Colon (tissue), 2 donors: Measurements from ENCODE around the gene TCF19.

Experiments used
- FAIRE-seq: peaks from 2 replicates; lab custom pipeline; 2012; peaks lifted over from hg19 to GRCh38; lab: Jason Lieb, UNC
- donor health status: control.
- donor health status: control.

TCF19 gene, protein sequence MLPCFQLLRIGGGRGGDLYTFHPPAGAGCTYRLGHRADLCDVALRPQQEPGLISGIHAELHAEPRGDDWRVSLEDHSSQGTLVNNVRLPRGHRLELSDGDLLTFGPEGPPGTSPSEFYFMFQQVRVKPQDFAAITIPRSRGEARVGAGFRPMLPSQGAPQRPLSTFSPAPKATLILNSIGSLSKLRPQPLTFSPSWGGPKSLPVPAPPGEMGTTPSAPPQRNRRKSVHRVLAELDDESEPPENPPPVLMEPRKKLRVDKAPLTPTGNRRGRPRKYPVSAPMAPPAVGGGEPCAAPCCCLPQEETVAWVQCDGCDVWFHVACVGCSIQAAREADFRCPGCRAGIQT

DNA sequence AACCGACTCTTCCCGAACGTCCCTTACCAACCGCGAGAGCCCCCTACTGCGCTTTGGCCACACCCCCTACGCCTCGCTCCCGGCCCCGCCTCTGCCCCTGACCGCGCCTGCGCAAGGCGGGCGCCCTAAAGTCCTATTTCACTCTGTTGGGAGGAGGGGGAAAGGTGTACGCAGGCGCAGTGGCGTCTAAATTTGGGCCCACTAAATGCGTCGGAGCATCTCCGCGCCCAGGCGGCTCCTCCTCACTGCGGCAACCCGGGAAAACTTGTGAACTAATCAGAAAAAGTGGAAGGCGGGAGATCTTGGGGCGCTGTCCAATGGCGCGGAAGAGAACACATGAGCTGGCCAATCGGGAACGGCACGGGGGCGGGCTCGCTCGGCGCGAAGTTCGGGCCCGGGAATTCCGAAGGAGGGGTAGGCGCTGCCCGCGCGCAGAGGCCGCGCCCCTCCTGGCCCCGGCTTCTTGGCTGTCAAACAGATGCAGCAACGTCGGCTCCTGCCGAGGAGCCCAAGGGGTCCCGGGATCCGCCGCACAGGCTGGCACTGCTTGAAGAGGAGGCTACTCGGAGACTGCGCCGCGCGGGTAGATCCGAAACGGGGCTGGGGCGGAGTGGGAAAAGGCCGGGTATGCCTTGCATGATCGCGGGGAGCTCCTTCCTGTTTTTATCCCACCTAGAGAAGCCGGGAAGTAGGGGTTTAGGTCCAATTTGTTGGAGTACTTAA lies at the start of gene TCF19:
Gene TCF19 (plus strand): TSS at position 450 of the 723 bp plus-strand sequence. CDS start 881 bp downstream, outside the sequence.
- FAIRE-seq, result peak; percentile 5

DNA sequence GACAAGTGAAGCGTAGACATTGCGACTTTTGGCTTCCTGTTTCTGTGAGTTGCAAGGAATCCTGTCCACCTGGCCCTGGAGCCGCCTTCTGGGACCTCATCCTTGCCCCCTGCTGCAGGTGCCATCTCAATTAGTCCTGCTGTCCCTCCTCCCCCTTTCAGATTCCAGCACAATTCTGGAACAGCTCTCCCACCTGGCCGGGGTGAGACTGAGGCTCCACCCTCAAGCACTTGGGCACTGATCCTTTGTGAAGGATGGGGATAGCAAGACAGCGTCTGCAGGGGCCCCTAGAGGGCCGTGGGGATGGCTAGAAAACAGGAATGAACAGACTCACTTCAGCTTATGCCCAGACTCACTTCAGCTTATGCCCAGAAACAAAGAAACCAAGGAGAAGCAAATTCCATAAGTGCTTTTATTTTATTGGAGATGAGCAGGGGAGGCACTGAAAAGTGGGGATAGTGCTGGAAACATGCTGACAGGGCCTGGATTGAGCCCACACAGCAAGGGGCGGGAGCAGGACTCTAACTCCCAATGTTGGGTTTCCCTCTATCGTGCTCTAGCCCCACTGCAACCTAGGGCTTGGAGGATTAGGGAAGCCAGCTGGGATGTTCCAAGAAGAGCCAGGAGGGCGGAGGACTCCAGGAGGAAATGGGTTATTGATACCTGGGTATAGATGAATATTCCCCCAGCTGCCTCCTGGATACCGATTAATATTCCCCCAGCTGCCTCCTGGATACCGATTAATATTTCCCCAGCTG lies 47.4 kb upstream of the TCF19 start:
- FAIRE-seq, result no peak

DNA sequence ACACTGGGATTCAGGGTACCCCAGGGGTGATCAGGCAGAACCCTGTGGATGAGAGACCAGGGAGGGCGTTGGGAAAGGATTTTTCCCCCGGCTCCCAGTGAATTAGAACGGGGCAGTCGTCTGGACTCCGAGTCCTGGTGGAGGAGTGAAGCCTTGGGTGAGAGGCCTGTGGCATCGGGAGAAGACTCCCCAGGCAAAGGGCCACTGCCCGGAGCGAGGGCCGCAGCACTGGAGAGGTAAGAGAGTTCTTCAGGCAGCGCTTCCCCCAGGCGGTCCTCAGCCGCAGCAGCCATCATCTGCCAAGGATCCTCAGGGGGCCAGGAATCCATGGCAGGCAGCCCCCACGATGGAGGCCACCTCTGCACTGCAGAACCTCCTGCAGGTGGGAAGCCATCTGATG lies 46.7 kb upstream of the TCF19 start:
- no peak for FAIRE-seq

DNA sequence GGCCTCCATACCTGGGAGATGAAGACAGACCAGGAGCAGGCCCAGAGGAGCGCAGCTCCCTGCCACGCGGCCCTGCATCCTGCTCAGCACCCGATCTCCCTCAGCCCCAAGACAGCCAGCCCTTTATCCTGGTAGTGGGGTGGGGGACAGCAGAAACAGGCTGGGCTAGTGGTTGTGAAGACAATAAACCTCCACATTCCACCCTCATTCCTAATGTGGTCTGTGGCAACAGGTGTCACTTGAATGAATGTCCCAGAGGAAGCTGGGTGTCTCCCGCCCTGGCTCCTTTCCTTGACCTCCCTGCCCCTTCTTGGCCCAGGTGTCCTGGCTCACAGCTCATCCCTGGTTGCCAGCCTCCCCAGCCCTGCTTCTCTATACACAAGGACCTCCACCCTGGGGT lies 45.9 kb upstream of the TCF19 start, which contains the start of gene C6orf15:
Gene C6orf15 (minus strand): TSS at position 98 of the 400 bp plus-strand sequence. CDS start 20 bp downstream, at position 78.
- no peak for FAIRE-seq

DNA sequence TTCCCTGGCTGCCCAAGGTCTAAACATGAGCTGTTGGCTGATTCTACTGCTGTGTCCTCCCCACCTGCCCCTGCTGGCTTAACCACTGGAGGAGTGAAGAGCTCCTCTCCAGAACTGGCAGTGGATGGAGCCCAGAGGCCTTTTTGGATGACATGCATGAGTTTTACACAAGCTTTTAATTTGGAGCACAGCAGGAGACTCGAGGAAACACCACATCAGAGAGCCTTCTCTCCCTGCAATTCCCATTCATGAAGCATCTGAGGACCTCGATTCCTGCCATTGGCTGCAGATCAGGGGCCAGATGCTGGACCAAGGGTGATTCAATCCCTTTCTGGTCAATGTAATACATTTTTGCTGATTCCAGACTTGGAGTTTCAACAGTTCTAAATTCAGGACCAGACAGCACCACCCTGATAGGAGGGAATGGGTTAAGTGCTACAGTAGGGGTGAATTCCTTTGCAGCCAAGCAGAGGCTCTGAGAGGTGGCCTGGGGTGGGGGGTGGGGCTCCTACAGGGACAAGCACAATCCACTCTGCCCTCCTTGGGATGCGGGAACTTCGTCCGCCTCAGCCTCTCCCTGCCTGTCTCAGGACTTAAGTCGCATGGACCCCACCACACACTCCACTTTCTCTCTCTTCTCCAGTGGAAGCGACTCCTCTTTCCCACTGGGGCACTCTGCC lies 44.4 kb upstream of the TCF19 start:
- no peak for FAIRE-seq

DNA sequence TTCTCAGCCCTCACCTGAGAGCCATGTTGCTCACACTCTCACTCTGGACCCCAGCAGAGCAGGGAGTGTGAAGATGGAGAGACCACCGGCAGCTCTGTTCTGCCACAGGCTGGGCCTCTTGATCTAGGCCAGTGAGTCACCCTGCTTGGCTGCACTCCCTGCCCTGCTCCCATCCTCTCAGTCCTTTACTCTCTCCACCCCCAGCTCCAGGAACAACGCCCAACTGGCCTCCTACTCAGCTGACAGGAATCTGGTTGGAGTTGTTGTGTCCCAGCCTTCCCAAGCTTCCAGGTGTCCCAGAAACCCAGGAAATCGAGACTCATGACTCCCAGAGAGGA lies 43.9 kb upstream of the TCF19 start, which contains the start of gene PSORS1C1:
Gene PSORS1C1 (plus strand): TSS at position 260 of the 338 bp plus-strand sequence. CDS start 14,833 bp downstream, outside the sequence.
- FAIRE-seq, result no peak

DNA sequence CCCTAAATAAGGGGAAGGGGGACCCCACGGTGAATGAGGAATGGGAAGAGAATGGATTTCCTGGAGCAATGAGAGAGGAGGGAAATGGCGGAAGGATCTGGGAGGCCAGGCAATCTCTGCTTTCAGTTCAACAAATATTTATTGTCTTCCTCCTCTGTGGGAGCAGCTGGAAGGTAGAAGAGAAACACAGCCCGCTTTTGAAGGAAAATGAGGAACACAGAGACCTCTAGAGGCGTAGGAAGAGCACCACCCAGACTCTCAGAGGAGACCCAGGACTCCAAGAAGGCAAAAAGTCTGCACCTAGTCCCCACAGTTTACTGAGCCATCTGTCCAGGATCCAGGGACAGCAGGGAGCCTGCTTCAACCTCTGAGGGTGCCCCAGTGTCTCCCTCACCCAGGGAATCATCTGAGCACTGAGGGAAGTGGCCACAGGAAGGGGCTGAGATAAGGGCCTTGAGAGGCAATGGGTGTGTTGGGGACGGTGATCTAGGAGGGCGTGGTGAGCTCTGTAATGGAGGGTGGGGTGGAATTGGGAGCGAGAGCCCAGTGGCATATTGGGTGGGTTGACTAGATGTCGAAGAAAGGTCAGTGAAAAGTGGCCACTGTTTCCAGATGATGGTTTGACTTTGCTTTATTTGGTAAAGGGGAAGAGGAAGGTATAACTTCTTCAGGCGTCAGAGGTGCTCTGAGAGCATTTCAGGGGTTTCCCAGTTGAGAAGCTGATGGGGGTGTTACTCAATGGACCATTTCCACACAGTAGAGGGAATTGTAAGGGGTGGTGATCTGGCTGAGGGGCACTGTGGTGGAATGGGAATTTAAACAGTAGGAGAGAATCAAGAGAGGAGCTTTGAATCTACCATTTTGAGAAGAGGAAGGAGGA lies 43.2 kb upstream of the TCF19 start:
- FAIRE-seq, result no peak

DNA sequence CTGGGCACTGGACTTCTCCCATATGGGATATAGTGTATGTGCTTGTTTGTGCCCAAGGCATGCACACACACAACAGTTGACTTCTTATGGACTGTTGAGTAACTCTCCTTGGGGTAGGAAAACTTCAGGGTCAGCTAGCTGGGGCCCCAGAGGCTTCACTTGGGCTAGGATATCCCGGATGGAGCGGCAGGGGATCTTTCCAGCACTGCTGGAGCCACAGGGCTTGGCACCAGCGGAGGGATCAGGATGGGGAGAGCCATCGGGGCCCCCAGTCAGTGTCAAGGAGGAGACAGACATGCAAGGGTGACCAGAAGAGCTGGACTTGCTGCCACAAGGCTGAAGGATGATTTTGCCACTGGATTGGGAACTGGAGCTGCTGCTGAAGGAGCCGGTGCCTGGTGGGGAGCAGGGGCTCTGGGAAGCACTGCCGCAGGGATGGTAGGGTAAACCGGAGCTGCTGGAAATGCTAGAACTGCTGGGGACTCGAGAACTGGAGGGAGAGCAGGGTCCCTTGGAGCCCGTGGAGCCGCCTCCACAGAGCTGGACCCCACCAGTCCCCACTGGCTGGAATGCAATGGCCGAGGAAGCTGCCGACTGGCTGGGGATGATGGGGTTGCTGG lies 42.3 kb upstream of the TCF19 start:
- no peak for FAIRE-seq

DNA sequence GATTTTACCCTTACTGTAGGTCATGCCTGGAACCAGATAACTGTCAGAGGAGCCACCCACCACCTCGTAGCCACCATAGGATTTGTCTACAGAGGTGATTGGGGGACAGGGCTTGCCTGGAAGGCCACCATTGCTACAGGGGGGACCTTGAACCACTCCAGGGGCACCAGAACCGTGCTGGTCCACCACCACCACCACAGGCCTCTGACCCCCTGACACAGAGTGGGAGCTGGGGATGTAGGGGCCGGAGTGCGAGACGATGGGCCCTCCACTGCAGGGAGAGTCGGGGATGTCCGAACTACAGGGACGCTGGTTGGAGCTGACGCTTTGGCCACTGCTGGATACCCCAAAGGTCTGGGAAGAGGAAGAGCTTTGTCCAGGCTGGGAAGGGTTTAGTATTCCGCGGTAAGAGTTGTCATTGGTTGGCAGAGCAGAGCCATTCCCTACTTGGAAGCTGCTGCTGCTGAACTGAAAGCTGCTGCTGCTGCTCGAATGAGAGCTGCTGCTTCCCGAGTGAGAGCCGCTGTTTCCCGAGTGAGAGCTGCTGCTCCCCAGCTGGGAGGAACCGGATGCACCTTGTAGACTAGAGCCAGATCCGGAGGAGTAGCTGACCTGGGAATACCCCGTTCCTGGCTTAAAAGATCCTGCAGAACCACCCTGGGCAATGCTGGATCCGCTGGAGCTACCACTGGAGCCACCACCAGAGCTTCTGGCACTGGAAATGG lies 41.6 kb upstream of the TCF19 start:
- FAIRE-seq, result no peak

DNA sequence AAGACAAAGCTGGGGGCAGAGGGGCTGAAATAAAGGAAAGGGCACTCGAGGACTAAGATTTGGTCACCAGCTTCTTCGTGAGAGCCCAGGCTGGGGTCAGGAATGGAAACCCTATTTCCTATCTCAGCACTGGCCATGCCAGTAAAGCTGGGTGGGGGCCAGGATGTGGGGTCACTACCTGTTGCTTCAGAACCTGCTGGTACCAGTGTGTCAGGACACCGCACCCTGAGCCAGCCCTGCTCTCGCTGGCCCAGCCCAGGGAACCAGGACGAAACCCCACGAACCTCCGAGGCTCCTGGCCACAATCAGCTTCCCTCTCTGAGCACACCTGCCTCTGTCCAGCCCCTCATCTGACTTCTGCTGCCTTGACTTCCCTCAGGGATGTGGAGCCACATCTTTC lies 40.2 kb upstream of the TCF19 start:
- no peak for FAIRE-seq

DNA sequence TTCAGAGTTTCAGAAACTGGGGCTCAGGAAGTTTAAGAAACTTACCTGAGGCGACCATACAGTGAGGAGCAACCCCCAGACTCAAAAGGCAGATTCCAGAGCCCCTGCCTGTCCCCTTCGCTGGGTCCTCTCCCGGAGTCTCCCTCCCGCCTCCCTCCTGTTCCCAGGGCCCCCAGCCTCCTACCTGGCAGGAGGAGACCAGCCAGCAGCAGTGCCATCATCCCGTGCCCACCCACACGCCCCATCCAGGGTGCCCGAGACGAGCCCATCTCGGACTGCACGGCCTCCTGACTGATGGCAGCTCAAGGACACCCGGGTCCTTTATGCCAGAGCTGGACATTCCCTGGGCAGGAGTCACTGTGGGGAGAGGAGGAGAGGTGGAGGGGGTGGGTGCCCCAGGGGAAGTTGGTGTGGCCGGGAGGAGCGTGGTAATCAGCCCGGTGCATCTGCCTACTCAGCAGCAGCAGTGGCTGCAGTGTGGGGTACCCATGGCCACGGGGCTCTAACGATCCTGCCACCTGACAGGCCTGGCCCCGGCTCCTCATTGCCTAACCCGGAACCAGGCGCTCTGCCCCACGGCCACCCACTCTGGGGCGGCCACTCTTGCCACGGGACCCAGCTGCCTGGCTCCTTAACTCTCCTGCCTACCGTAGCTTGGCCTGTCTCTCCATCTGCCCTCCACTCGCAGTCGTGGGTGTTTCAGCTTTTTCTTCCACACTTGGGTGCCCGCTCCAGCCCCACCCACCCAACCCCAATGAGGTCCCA lies 38.1 kb upstream of the TCF19 start, which contains the start of gene CDSN:
Gene CDSN (minus strand): TSS at position 296 of the 765 bp plus-strand sequence. CDS start 27 bp downstream, at position 269.
- no peak for FAIRE-seq

DNA sequence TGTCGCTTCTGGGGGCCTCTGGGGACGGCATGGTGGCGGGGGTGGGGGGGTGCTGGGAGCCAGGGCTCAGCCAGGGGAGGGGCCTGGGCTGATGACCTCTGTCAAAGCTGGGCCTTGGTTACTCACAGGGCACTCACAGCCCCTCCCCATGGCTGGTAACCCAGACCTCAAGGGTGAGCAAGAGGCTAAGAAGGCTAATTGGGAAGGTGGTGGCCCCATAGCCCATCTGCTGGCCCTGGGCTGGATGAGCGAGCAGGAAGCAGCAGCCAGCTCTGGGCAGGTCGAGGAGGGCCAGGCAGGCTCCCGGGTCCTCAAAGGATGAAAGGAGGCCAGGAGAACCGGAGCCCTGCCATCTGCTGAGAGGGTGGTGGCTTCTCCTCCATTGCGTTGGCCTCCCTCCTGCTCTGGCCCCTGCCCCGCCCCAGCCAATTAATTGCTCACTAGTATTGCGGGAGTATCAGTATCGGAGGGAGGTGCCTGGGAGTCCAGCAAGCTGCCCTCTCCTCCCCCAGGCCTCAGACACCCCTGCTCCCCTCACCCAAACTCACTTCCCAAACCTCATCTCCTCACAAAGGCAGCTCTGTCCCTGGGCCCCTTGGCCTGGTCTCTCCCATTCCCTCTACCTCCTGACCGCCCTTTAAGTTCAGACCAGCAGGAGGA lies 37.1 kb upstream of the TCF19 start:
- FAIRE-seq, result no peak

DNA sequence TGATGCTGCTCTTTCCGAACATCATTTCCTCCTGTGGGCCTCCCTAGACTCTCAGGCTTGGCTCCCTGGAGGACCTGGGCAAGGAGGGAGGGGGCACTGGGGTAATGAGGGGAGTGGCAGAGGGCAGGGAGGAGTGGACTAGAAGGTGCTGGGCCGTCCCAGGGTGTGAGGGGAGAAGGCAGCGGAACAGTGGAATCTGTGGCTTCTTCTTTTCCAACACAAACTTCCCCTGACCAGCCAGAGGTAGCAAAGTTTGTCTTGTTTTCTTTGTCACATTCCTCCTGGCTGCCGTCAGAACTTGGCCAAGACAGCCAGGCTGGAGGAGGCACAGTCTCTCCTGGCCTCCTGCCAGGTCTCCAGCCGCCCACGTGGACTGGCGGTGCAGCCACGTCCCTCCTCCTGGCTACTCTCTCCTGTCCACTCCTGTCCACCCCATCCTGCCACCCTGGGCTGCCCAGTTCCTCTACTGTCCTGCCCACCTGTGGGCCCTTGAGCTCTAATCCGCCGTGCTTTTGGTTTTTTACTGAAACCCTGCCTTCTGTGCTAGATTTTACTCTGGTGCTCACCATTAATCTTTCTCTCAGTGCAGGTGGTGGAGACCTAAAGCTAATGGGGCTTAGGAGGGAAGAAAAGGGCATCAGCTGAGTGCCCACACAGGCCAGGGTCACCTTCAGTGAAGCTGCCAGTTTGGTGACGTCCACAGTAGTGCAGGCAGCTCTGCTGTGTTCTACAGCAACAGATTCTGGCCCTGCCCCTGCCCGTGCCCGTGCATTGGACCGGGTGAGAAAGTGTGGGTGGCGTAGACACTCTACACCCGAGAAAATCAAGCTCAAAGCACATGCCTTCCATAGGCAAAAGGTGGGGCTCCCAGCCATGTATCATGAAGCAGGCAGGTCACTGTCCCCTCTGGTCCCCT lies 35.3 kb upstream of the TCF19 start:
- FAIRE-seq, result no peak

DNA sequence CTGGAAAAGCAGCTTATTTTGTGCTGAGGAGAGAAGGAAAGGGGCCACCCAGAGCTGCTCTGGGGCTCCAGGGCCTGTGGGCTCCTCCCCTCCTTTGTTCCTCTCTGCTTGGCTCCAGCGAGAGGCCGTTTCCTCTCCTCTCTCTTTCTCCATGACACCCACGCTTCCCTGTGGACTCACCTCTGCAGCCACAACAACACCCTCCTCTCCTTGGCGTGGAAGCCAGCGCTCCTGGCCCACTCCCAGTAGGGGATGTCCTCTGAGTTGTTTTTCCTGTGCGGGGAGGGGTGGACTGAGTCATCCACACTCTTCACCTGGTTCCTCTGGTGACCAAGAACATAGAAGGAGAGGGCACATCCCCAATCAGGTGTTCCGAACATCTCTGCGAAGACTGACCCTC lies 33.2 kb upstream of the TCF19 start:
- no peak for FAIRE-seq

DNA sequence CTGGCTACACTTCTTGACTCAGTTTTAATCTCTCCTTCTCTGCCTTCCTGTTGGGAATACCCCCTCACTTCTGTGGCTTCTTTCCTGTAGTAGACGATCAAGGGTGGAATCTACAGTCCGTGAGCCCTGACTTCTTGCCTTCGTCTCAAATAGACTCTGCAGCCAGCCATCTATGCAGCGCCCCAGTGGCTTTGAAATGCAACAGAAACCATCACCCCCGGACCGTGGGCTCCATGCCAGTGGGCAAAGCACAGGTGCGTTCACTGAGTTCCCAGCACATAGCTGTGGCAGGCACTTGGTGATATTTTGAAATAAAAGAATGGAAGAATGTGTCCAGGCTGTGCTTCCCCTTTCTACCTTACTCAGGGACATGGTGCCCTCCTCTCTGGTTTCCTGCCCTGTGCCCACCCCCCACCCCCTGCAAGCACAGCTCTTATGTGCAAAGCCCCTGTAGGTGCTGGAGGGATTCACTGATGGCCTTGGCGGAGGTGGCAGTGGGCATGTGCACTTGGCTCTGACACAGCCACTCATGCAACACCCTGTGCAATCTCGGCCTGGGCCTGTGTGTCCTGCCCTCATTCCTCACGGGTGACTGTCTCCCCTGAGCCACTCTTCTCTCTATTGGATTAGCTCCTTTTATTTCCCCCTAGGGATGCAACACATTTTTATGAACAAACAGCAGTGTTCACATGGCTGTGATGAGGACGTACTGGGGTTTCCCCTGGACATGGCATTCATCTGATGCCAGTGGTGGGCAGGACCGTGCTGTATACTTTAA lies 32.6 kb upstream of the TCF19 start:
- no peak for FAIRE-seq

DNA sequence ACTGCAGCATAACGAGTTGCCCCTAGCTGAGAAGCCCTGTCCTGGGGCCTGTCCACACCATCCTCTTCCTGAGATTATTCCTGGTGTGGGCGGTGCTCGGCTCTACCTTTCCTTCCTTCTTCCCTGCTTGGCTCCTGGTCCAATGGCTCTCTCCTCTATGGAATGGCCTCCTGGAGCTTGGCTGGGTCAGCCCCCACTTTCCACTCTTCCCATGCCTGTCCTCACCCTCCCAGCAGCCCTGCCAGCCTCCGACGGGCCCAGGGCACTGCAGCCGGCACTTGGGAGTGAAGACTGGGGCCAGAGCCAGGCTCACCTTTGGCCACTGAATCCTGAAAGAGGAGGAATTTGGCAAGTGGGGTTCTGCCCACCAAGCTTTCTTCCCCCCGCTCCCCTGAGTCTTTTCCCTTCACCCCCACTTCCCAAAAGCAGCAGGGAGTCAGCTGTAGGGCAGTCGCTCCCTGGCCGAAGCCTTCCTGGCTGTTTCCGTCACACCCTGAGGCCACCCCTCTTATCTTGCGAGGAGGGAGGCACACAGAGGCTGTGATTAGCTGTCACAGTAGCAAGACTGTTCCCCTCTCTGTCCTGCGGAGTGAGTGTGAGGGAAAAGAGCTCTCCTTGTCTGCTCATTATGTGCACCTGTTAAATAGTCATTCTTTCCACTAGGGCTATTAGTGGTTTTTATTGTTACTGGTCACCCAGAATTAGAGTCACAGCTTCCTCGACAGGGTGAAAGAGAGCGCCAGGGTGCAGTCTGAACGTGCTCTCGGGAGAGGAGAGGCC lies 31.8 kb upstream of the TCF19 start:
- FAIRE-seq, result no peak
